GM10266 (cell line): ENCODE measurements around the gene CCR2.

Source experiments
- DNase-seq: peaks from one replicate; pipeline ENCODE4 v3.0.0; 2012; ENCODE audit errors: extremely low spot score
- CTCF ChIP-seq: IDR thresholded peaks from 2 replicates; pipeline ENCODE4 v1.5.1; 2012; ENCODE audit warnings: mild to moderate bottlenecking, low read depth; ENCODE audit not compliant: control insufficient read depth, insufficient read depth; ENCODE audit errors: missing control alignments

Gene CCR2

GRCh38 chr3:46353647-46354410 lies at the start of gene CCR2:
Gene CCR2, plus strand, starts transcription at chr3:46354111. Its CDS starts 3,417 bp downstream, at chr3:46357528.
- DNase-seq = no peak
- no peak for TF ChIP-seq CTCF

- no peak for DNase-seq
- TF ChIP-seq CTCF = no peak
Observed at GRCh38 chr3:46304739-46305138, 49.2 kb upstream of the CCR2 start.

GRCh38 chr3:46312991-46313390 lies 40.9 kb upstream of the CCR2 start:
- TF ChIP-seq CTCF = no peak
- no peak for DNase-seq

- no peak for DNase-seq
Observed at GRCh38 chr3:46314517-46314916, 39.4 kb upstream of the CCR2 start.

GRCh38 chr3:46316206-46316605 lies 37.7 kb upstream of the CCR2 start:
- DNase-seq = no peak
- no peak for TF ChIP-seq CTCF

More at GRCh38 chr3:46314517-46314916, 39.4 kb upstream of the CCR2 start:
- no peak for TF ChIP-seq CTCF

GRCh38 chr3:46318207-46318927 lies 35.5 kb upstream of the CCR2 start:
- DNase-seq = no peak
- no peak for TF ChIP-seq CTCF
